GM12873 (cell line): ENCODE data around the gene RBM27.

Source experiments
- TF ChIP-seq, protein P1 (sequence below): IDR thresholded peaks from 2 replicates; pipeline ENCODE4 v1.5.1; 2012; ENCODE audit warnings: low read depth, mild to moderate bottlenecking, moderate library complexity, low read length, control low read depth; ENCODE audit not compliant: insufficient read depth; ENCODE audit errors: missing control alignments

The RBM27 gene

DNA sequence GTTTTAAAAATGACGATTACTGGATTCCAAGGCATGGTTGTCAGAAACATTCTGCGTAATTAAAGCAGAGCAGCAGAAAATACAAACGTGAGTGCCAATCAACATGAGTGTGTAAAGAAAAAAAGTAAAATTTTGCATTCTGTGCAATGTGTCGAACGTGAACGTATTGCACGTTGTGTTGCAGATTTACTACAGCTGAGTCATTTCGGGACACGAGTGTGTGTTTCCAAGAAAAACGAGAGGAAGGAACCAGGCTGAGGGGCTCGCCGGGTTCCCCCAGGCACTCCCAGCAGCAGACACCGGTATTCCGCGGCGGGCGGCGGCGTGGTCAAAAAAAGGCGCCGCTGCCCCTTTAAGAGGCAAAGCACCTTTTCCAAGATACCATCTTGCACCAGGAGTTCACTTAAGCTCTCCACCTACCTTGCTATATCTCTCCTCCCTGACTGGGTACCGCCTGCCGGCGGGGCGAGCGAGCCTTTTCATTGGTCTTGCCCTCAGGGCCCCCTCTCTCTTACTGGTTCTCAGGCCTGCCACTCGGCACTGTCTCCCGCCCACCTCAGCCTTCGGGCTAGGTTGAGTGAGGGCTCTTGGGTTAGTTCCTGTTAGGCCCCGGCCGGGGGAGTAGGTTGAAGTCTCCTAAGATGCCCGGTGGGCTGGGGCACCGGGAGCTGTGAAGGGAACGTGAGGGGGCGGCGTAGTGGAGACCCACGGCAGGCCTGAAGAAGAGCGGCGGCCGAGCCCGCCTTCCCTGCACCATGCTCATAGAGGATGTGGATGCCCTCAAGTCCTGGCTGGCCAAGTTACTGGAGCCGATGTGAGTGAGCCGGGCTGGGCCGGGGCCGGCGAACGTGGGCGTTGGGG, at the start of gene RBM27:
Gene RBM27, plus strand, starts transcription at position 595 of the 861 bp plus-strand sequence. Its CDS starts 161 bp downstream, at position 756.
- TF ChIP-seq, protein P1, sequence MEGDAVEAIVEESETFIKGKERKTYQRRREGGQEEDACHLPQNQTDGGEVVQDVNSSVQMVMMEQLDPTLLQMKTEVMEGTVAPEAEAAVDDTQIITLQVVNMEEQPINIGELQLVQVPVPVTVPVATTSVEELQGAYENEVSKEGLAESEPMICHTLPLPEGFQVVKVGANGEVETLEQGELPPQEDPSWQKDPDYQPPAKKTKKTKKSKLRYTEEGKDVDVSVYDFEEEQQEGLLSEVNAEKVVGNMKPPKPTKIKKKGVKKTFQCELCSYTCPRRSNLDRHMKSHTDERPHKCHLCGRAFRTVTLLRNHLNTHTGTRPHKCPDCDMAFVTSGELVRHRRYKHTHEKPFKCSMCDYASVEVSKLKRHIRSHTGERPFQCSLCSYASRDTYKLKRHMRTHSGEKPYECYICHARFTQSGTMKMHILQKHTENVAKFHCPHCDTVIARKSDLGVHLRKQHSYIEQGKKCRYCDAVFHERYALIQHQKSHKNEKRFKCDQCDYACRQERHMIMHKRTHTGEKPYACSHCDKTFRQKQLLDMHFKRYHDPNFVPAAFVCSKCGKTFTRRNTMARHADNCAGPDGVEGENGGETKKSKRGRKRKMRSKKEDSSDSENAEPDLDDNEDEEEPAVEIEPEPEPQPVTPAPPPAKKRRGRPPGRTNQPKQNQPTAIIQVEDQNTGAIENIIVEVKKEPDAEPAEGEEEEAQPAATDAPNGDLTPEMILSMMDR, result no peak

DNA sequence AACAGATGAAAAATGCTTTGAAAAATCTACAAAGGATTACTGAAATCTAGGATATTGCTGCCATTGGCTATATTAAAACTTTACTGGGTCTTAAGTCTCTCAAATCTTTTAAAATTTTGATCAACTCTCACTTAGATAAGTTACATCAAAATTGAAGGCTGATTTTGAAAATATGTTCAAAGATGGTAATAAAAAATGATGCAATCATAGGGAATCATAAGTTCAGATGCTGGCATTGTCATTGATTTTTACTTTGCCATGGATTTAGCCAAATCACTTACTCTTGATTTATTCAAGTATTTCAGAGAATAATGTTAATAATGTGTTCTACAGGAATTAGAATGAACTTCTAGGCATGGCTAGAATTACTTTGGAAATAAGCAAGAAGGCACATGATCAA, 45.1 kb upstream of the RBM27 start:
- TF ChIP-seq, protein P1, result no peak

- TF ChIP-seq, protein P1, result no peak
Measured at GRCh38 chr5:146164382-146164781, 39.0 kb upstream of the RBM27 start.

- TF ChIP-seq, protein P1, result no peak
Measured at GRCh38 chr5:146165460-146165859, 37.9 kb upstream of the RBM27 start.

DNA sequence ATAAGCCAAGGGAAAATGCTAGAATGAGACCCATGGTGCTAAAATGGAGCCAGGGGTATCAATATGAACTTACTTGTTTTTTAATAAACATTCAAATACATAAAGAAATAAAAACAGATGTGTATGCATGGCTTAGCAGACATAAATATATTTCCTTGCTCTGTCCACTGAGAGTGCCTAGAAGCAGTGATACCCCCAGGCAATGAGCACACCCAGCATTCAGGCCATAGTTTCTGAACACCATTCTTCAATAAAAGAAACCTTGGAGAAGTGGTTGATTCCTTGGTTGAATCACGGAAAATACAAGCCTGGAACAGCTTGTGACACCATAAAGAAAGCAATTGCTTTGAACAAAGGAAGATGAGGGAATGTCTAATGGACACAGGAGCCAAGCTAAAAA, 37.5 kb upstream of the RBM27 start:
- TF ChIP-seq, protein P1, result no peak

DNA sequence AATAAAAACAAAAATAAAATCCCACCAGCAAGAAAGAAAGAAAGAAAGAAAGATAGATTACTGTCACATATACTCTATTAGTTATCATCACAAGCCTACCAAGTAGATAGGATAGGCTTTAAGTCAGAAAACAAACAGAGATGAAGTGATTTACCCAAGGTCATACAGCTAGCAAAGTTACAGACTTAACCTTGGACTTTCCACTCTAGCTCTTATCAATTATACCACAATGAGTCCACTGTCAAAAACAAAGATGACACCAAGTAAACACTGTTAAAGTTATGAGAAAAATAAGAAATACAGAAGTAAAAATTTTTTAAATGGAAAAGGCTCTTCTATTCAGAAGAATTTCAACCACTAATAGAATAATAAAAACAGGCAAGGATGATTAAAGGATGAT, 34.3 kb upstream of the RBM27 start:
- TF ChIP-seq, protein P1, result no peak

GRCh38 chr5:146173597-146173996, 29.8 kb upstream of the RBM27 start:
- TF ChIP-seq, protein P1, result no peak
